Upper lobe of left lung (tissue), 6 donors: ENCODE results near the gene ST3GAL4. TPM values are rescaled to one million over a fixed set of nuclear protein-coding genes. Genes with fewer than 3 reads are reported as not detected.

Experiments used
- ATAC-seq, 2 donors: fragments of 200-7000 bp; cut with Tn5 transposase; one replicate each; pipeline ENCODE4 v1.9.1; 2022; ENCODE audit warnings: mild to moderate bottlenecking in 2 of 2, moderate library complexity in 2 of 2; ENCODE audit not compliant: low FRiP score in 2 of 2
- DNase-seq, 2 donors: peaks; one replicate each; pipeline ENCODE4 v3.0.0-alpha.2; 2019 to 2020
- H3K27ac ChIP-seq, 4 donors: fragments of 200-600 bp; sonication (generic); one replicate each; pipeline ENCODE4 v1.5.1; 2016 to 2019
- H3K27me3 ChIP-seq, 4 donors: fragments of 200-600 bp; sonication (generic); one replicate each; pipeline ENCODE4 v1.5.1; 2017 to 2019
- H3K36me3 ChIP-seq, 4 donors: fragments of 200-600 bp; sonication (generic); one replicate each; pipeline ENCODE4 v1.5.1; 2016 to 2019
- H3K4me1 ChIP-seq, 4 donors: fragments of 200-600 bp; sonication (generic); one replicate each; pipeline ENCODE4 v1.5.1; 2018 to 2019
- H3K4me3 ChIP-seq, 4 donors: fragments of 200-600 bp; sonication (generic); one replicate each; pipeline ENCODE4 v1.5.1; 2017 to 2019; ENCODE audit warnings: mild to moderate bottlenecking in 2 of 4, moderate library complexity in 1 of 4
- H3K9me3 ChIP-seq, 4 donors: fragments of 200-600 bp; sonication (generic); one replicate each; pipeline ENCODE4 v1.5.1; 2018 to 2019
- EP300 ChIP-seq, 4 donors: sonication (generic); formaldehyde crosslinking; IDR thresholded peaks; one replicate each; pipeline ENCODE4 v1.5.1; 2017; ENCODE audit warnings: antibody characterized with exemption in 4 of 4, control low read depth in 2 of 4
- POLR2A ChIP-seq, 4 donors: fragments of 450-650 bp; IDR thresholded peaks; one replicate each; pipeline ENCODE4 v1.5.1; 2016 to 2017; ENCODE audit warnings: antibody characterized with exemption in 4 of 4, mild to moderate bottlenecking in 2 of 4
- POLR2AphosphoS5 ChIP-seq, 2 donors: sonication (generic); formaldehyde crosslinking; IDR thresholded peaks; one replicate each; pipeline ENCODE4 v1.5.1; 2017; ENCODE audit warnings: antibody characterized with exemption in 2 of 2
- WGBS, 2 donors: methylation state at CpG; one replicate each; pipeline ENCODE4 v1.1.5; 2017 to 2018; 5-methylcytosine and 5-hydroxymethylcytosine counted together
- total RNA-seq, 6 donors: library from RNA; depleted of rRNA in 4 of 6; stranded (reverse); fragments of >200 nt in 4 of 6; gene quantifications; one replicate each; pipeline versions ENCODE4 v1.1.0 to v1.2.1, GENCODE V29; 2016 to 2021
- TF ChIP-seq, protein P1 (sequence below), 6 experiments: fragments of 450-650 bp in 4 of 6; fragments of 200-600 bp in 2 of 6; sonication (generic) in 2 of 6; IDR thresholded peaks; one replicate each; pipeline ENCODE4 v1.5.1; 2016 to 2019; ENCODE audit warnings: antibody characterized with exemption in 6 of 6
- donor health status: DM: no; HTN: no; CAD: no; lungs with moderate emphysema.
- donor health status: DM: no; HTN: yes; CAD: no; lungs with severe emphysema.

Gene ST3GAL4
- total RNA-seq, 6 donors from 2014 or later: 20.6 to 47.9 (median 34.0) TPM

DNA sequence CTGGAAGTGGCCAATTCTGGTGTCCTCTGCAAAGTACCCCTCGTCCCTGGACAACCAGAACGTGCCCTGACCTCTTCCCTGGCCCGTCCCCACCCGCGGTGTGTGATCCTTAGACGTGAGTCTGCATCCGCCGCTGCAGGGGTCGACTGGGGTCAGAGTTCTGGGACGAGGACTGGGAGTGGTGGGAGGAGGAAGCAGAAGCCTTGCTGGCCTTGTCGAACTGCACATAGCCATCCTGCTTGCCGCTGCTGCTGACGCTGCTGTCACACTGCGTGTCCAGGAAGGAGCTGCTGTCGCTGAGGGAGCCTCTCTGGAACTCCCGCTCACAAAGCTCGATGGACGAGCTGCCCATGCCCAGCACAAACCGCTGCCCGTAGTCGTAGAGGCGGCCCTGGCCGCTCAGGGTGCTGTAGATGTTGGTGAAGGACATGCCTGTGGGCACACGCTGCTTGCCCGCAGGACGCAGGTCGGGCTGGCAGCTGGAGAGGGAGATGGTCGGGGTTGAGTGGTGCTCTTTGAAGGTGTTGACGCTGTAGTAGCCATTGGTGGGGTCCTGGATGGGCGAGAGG, 69.1 kb downstream of the ST3GAL4 start:
- Histone ChIP-seq H3K36me3 (no peaks in the 10 kb centered on the region), H3K27me3 (no peaks in the 10 kb centered on the region), H3K27ac (no peak overlapping the region), H3K9me3 (no peaks in the 10 kb centered on the region), H3K4me3 (no peak overlapping the region), H3K4me1 (peaks cover 5 to 23% (median 15%) of the 10 kb centered on the region in 4 donors)
- 87 to 91% methylated on average over 28 to 30 of the region's 30 CpGs for WGBS, 2 donors
- DNase-seq: no peak
- no peak for TF ChIP-seq EP300 (IDR thresholded peaks at IDR 0.05)
- TF ChIP-seq POLR2A (IDR thresholded peaks at IDR 0.05): no peak
- TF ChIP-seq, protein P1, sequence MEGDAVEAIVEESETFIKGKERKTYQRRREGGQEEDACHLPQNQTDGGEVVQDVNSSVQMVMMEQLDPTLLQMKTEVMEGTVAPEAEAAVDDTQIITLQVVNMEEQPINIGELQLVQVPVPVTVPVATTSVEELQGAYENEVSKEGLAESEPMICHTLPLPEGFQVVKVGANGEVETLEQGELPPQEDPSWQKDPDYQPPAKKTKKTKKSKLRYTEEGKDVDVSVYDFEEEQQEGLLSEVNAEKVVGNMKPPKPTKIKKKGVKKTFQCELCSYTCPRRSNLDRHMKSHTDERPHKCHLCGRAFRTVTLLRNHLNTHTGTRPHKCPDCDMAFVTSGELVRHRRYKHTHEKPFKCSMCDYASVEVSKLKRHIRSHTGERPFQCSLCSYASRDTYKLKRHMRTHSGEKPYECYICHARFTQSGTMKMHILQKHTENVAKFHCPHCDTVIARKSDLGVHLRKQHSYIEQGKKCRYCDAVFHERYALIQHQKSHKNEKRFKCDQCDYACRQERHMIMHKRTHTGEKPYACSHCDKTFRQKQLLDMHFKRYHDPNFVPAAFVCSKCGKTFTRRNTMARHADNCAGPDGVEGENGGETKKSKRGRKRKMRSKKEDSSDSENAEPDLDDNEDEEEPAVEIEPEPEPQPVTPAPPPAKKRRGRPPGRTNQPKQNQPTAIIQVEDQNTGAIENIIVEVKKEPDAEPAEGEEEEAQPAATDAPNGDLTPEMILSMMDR (IDR thresholded peaks at IDR 0.05): no peak
- no peak for TF ChIP-seq POLR2AphosphoS5 (IDR thresholded peaks at IDR 0.05)
- ATAC-seq: no peak

DNA sequence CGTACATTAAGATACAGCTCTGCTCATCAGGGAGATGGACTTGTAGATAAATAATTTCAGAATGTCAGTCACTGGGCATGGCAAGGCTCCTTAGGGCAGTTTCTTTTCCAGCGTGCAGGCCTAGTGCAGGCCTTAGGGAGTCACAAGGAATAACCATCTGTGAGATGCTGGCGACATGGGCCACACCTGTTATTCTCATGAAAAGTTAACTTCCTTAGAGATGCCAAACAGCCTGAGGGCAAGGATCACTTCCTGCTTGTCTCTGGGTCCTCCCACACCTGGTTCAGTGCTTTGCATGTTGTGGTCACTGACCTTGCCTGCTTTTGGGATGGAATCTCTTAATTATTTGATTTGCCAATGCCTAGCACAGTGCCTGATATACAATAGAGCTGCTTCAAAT, 70.6 kb downstream of the ST3GAL4 start:
- DNase-seq: no peak
- TF ChIP-seq EP300 (IDR thresholded peaks at IDR 0.05) (no peak), POLR2AphosphoS5 (IDR thresholded peaks at IDR 0.05) (no peak), POLR2A (IDR thresholded peaks at IDR 0.05) (no peak)
- TF ChIP-seq, protein P1 (IDR thresholded peaks at IDR 0.05): no peak
- Histone ChIP-seq H3K9me3 (no peaks in the 10 kb centered on the region), H3K27me3 (no peaks in the 10 kb centered on the region), H3K36me3 (no peaks in the 10 kb centered on the region), H3K27ac (no peak overlapping the region), H3K4me3 (no peak overlapping the region), H3K4me1 (peaks cover 1 to 18% (median 8%) of the 10 kb centered on the region in 4 donors)
- 90% methylated on average over 3 of the region's 3 CpGs for WGBS, 2 donors
- no peak for ATAC-seq

DNA sequence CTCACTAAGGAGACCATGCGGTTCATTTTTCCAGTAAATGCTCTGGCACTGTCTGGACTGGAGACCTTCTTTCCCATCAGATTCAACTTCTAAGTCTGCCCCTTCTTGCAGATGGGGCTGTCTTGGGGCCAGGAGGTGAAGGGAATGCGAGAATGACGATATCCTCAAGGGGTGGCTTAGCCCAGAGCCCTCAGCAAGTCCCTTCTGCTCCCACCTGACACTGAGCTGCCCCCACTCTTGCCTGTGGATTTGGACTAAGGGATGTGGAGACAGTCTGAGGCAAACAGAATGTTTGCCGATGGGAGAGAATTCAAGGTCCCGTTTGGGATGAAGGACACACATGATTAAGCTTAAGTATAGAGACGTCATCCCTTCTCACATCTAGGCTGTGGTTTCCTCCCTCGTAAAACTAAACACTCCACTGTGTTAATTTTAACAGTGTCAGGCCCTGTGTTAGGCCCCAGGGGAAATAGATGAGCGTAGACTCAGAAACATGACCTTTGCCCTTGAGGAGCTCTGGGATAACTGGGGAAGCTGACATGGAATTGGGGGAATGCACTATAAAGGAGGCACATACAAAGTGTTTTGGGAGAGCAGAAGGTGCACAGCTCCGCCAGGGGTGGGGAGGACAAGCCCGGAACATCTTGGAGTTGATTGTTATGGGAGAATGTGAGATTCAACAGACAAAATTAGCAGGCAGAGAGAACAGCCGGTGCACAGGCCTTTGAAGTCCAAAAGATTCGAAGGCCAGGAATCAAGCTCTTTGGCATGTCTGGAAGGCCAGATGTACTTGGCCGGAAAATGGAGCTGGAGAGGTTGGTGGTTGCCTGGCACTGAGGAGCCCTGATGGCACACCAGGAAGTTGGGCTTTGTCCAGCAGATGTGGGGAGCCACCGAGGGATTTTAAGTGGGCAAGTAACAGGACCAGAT, 71.6 kb downstream of the ST3GAL4 start:
- Histone ChIP-seq H3K27ac (peak overlapping the region in 2 of 4 donors; percentile 12 to 27), H3K36me3 (no peaks in the 10 kb centered on the region), H3K4me3 (no peak overlapping the region), H3K9me3 (no peaks in the 10 kb centered on the region), H3K27me3 (no peaks in the 10 kb centered on the region), H3K4me1 (peaks cover 3 to 21% (median 15%) of the 10 kb centered on the region in 4 donors)
- ATAC-seq (no peak), DNase-seq (peak in 1 of 2 donors; percentile 81)
- 71 to 74% methylated on average over 14 of the region's 14 CpGs for WGBS, 2 donors
- no peak for TF ChIP-seq POLR2AphosphoS5 (IDR thresholded peaks at IDR 0.05)
- TF ChIP-seq POLR2A (IDR thresholded peaks at IDR 0.05): no peak
- no peak for TF ChIP-seq EP300 (IDR thresholded peaks at IDR 0.05)
- TF ChIP-seq, protein P1 (IDR thresholded peaks at IDR 0.05): no peak

DNA sequence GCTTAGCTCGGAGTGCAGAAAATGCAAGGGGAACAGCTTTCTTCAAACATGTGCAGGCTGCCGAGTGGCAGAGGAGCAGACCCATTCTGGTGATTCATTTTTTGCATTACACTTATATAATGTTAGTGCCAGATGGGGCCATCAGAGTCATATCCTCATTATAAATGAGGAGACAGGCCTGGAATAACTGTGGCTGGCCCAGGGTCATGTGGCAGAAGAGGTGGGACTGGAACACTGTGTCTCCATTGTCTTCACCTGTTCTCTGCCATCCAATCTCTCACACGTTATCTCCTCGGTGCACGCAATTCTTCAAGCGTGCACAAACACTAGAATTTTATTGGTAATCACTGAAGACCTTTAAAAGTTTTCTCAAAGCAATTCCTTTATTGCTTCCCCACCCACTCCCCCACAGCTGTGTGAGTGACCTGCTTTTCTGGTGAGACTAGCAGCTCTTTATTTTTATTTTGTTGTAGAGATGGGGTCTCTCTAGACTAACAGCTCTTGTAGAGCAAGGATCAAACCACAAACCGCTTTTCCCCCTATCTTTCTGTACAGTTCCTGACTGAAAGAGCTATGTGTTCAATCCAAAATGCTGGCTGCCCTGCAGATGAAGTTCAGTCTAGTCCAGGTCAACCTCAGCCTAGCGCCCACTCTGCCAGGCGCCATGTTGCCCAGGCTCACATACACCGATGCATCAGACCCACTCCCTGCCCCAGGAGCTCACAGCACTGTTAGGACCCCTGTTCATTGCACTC, 75.3 kb downstream of the ST3GAL4 start:
- no peaks in the 10 kb centered on the region for H3K9me3 ChIP-seq
- 87 to 89% methylated on average over 10 of the region's 10 CpGs for WGBS, 2 donors
- H3K36me3 ChIP-seq: no peaks in the 10 kb centered on the region
- DNase-seq (no peak), ATAC-seq (no peak)
- peaks cover 10 to 32% (median 17%) of the 10 kb centered on the region in 4 donors for H3K4me1 ChIP-seq
- H3K27me3 ChIP-seq: no peaks in the 10 kb centered on the region
- TF ChIP-seq EP300 (IDR thresholded peaks at IDR 0.05): no peak
- no peak for TF ChIP-seq POLR2A (IDR thresholded peaks at IDR 0.05)
- TF ChIP-seq, protein P1 (IDR thresholded peaks at IDR 0.05): no peak
- TF ChIP-seq POLR2AphosphoS5 (IDR thresholded peaks at IDR 0.05): no peak
- peak overlapping the region; percentile 53 to 87 (median 82) for H3K27ac ChIP-seq
- H3K4me3 ChIP-seq: no peak overlapping the region
